ENCODE data around the gene TTC33.

DNA sequence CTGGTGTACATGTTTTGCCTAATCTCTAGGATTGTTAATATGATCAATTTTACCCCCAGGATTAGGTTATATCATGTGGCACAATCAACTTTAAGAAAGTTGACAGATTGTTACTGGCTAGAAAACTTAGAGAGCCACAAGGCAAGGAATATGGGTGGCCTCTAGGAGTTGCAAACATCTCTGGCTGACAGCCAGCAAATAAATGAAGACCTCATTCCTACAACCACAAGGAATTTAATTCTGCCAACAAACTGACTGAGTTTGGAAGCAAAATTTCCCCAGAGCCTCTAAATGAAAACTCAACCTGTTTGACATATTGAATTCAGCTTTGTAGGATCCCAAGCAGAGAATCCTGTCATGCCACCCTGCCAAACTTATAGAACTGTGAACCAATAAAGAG is 272.4 kb downstream of the TTC33 start:
- no peak for TF ChIP-seq EZH2phosphoT487 (IDR thresholded peaks at IDR 0.05; ENCODE audit: insufficient read depth, low read depth)
- TF ChIP-seq EZH2 (IDR thresholded peaks at IDR 0.05; ENCODE audit: insufficient read depth, poor library complexity, severe bottlenecking), result no peak

Measured in GM23248 (cell line).